HG03521 (cell line): ENCODE measurements around the gene FOXN3.

Experiments used
- ATAC-seq: cut with Tn5 transposase; IDR thresholded peaks from one replicate; pipeline ENCODE4 v1.9.1; 2021; ENCODE audit warnings: mild to moderate bottlenecking, moderate library complexity; ENCODE audit not compliant: unreplicated experiment

Gene FOXN3

DNA sequence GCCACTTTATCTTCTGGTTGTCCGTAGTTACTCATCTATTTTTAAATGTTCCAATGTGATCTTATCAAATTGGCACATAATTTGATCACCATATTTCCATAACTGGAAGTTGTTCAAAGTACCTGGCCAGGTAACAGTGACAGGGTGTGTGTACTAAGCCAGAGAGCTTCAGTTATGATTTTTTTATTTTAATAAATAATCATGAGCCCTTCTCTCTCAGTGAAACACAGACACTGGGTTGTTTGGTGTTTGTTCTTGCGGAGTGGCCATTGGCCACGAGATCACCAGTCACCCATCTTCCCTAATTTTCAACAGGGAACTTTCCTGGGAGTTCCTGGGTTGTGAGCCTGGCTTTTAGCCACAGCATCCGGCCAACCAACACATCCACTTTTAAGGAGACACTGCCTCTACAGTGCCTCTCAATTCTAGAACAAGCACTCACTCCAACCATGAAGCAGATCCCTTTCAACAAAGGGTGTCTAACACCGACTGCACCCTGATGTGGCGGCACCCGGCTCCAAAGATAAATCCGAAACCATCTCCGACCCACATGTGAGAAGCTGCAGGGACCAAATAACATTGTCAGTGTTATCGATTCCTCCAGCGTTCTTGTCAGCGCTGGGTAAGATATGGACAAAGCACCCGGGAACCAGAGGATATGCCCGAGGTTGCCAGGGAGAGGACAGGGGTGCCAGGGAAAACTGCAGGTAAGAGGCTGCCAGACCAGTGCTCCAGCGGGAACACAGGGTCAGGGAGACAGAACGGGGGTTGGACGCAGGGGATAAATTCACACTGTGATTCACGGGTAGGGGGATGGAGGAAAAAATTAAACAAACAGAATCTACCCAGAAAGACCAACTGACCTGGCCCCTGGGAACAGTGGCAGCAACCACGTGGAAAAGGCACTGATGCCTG is 49.9 kb downstream of the FOXN3 start:
- no peak for ATAC-seq

- ATAC-seq: peak; percentile 85
Observed at GRCh38 chr14:89365061-89365801, 51.8 kb downstream of the FOXN3 start.

DNA sequence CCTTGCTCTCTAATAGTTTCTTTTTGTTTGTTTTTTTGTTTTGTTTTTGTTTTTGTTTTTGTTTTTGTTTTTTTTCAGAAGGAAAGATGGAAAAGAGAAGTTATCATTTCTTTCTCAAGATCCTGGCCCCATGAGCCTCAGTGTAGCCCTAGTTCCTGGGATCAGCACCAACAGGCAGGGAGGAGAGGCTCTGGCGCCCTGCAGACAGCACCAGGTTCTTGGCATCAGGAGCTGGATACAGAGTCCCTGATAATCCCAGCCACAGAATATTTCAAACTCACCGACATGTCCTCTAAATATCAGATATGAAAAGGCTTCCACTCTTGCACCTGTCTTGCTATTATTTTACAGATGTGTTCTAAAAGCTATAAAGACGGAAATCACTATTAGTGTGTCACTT is 52.7 kb downstream of the FOXN3 start:
- ATAC-seq: no peak

- no peak for ATAC-seq
Observed at GRCh38 chr14:89360277-89360676, 56.8 kb downstream of the FOXN3 start.

DNA sequence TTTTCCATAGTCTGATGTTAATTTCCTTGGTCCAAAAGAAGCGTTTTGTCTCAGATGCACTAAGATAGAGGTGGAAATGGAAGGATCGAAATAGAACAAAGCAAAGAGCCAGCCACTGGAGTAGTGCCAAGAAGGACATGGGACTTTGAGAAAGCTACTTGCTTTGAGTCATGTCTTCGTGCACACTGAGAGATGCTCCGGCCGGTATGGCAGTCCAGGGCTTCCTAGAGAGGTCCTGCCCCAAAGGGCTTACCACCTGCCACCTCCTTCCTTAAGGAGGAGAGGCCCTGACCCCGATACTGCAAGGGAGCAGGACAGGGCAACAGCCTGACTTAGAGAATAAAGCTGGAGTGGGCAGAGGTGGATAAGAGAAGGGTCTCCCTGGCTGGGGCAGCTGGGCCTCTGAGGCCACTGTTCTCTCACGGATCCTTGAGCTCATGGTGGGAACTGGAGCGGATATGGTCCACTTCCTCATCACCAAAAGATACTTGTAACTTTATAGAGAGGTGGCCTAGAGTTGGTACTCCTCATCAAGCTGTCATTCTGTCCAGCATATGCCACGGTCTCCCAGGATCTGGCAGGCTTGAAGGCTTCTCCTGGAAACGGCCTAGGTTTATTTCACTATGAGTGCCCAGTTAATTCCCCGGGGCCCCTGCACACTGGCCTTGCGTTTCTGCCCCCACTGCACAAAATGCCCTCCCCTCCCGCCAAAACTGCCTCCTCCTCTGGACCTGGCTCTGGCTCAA is 57.4 kb downstream of the FOXN3 start:
- ATAC-seq: no peak

DNA sequence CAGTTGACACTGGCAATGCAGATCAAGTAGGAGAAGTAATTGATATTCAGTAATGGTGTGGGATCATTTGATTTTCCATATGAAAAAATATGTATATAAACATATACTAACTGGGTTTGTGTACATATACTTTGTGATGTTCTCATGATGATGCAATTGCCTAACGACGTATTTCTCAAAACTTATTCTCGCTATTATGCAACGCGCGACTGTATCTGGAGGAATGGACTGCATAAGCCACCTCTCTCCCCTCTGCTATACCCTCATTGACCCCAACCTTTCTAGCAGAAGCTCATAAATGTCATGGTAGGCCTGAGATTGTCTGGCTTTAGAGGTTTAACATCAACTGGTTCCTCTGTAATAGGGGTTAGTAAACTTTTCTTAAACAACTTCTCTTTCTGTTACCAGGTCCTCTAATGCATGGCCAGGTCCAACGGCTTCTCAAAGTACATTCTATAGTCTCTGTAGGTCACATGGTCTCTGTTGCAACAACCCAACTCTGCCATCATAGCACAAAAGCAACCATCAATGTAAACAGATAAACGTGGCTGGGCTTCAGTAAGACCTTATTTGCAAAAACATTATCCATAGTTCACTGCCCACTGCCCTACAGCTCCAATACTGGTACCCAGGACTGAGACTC is 59.3 kb downstream of the FOXN3 start:
- ATAC-seq: no peak

DNA sequence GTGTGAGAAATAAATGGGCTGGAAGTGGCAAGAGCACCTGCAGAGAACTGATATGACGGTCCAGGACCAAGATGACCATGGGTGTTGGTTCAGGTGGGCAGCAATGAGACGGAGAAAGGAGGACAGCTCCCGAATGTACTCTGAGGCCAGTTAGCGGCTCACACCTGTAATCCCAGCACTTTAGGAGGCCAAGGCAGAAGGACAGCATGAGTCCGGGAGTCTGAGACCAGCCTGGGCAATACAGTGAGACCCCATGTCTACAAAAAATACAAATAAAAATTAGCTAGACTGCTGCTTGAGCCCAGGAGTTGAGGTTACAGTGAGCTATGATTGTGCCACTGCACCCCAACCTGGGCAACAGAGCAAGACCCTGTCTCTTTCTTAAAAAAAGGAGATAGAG is 60.1 kb downstream of the FOXN3 start:
- ATAC-seq: no peak

DNA sequence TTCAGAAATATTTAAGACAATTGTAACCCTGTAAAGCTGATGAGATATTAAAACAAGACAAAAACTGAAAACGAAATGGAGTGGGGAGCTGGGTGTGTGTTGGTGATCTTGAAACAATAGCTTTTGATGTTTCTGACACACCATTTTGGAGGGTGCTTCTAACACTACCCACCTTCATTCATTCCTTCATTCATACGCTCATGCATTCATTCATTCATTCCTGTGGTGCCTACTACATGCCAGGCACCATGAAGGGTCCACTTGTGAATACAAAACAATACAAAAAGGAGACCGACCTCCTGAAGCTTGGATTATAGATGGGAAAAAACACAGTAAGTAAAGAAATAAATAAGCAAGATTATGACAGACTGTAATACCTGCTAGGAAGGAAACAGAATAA is 60.5 kb downstream of the FOXN3 start:
- no peak for ATAC-seq

GRCh38 chr14:89353766-89354113 is 63.3 kb downstream of the FOXN3 start:
- ATAC-seq: no peak

DNA sequence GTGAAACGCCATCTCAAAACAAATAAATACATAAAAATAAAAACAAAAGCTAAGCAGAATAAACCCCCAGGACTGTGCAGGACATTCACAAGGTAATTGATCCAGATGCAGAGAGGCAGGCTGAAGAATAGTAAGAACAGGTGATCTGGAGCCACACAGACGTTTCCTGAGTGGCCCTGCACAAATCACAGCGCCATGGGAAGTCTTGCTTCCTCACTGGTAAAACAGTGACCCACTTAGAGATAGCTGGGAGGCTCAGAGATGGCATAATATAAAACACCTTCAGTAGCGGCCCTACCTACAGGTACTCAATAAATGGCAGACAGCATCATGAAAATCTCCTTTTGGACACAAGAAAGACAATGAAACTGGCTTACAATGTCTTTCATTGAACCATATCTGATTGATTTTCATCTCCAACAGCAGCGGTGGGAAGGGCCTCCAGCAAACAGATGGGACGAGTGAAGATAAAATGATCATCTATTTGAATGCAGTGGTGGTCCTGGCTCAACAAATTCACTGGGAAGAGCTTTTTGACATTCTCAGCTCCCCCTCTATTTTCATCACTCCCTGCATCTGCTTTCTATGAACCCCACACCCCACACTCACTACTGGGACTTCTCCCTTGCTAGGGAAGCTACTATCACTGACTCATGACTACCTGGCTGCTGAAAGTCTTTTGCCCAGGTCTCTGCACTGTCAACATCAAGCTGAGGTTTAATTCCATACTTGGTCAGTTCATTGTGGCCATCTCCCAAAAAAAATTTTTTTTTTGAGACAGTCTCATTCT is 63.9 kb downstream of the FOXN3 start:
- ATAC-seq: no peak

DNA sequence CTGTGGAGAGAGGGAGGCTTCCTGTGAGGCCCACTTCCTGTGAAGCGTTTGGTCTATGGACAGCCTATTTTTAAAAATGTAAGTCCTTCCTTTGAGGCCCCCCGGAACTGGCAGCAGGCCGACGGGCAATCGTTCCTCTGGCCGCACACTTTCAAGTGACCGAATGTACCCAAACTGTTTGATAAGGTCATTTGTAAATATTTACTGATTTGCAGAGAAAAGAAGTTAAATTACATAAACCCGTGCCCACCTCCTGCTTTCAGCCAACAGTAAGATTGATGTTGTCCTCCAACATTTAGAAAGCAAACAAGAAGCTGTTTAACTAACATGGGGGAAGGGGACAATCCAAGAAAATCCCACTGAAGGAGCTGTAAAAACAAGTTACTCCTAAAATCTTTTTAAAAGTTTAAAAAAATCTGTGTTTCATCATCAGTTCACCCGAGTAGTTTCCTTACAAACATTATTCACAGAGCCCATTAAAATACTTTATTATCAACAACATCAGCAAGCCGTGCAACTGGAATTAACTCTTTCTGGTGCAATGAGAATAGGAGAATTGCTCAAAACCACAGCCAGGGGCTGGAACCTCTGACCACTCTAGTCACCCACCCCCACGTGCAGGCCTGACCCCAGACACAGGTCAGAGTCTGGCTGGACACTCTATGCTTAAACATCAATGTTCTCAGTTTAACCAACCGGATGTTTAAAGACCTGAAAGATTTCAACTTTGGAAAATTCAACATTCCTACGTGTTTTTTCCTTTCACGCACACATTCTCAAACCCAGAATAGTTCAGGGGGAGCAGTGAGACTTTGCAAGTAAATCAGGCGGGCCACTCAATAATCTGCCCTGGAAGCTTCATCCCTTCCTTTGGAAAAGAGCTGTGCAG is 65.3 kb downstream of the FOXN3 start:
- peak; percentile 72 for ATAC-seq

GRCh38 chr14:89351221-89351515 is 65.9 kb downstream of the FOXN3 start:
- ATAC-seq: no peak

- ATAC-seq: no peak
Observed at GRCh38 chr14:89350152-89350551, 66.9 kb downstream of the FOXN3 start.

- no peak for ATAC-seq
Observed at GRCh38 chr14:89349171-89350008, 67.6 kb downstream of the FOXN3 start.

DNA sequence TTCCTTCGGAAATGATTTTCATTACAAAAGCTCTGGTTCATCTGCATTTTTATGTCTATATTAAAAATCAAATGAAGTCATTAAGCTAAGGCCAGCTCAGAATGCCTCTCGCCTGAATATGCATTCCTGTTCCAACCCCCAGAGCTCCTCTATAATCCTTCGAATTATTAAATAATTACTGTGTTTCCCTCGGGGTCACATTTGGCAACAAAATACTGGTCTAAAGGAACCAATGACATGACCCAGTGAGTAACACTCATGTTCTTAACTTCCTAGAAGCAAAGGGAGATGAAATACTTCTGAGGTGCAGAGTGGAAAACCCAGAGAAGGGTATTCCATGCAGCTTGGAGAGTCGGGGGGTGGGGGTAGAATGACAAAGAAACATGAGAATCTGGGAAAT is 68.3 kb downstream of the FOXN3 start:
- ATAC-seq: no peak

GRCh38 chr14:89347885-89348284 is 69.1 kb downstream of the FOXN3 start:
- ATAC-seq: no peak

DNA sequence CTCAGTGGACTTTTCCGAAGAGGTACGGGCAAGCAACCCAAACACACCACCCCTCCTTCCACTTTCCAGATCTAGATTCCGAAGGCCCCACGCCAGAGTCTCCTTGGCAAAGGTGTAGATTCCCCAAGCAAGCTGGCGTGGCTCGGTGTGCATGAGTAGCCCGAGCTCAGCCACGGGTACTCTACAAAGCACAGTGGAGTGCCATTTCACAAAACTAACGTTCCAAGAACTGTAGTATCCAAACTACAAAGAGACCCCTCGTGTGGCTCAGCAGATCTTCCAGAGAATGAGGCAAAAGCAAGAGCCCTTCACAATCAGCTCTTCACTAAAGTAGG is 72.1 kb downstream of the FOXN3 start:
- no peak for ATAC-seq

GRCh38 chr14:89343356-89343755 is 73.7 kb downstream of the FOXN3 start:
- no peak for ATAC-seq

GRCh38 chr14:89342049-89342448 is 75.0 kb downstream of the FOXN3 start:
- no peak for ATAC-seq
